Stimulated activated CD8-positive, alpha-beta memory T cell treated with anti-CD3 and anti-CD28 coated beads, Interleukin-15, amount 100 ng/mL, for 24 hours (primary cell): ENCODE data around the gene RNF208.

ENCODE experiments used
- DNase-seq: peaks from one replicate; pipeline ENCODE4 v3.0.0-alpha.2; 2020; ENCODE audit warnings: low read depth

Gene RNF208

DNA sequence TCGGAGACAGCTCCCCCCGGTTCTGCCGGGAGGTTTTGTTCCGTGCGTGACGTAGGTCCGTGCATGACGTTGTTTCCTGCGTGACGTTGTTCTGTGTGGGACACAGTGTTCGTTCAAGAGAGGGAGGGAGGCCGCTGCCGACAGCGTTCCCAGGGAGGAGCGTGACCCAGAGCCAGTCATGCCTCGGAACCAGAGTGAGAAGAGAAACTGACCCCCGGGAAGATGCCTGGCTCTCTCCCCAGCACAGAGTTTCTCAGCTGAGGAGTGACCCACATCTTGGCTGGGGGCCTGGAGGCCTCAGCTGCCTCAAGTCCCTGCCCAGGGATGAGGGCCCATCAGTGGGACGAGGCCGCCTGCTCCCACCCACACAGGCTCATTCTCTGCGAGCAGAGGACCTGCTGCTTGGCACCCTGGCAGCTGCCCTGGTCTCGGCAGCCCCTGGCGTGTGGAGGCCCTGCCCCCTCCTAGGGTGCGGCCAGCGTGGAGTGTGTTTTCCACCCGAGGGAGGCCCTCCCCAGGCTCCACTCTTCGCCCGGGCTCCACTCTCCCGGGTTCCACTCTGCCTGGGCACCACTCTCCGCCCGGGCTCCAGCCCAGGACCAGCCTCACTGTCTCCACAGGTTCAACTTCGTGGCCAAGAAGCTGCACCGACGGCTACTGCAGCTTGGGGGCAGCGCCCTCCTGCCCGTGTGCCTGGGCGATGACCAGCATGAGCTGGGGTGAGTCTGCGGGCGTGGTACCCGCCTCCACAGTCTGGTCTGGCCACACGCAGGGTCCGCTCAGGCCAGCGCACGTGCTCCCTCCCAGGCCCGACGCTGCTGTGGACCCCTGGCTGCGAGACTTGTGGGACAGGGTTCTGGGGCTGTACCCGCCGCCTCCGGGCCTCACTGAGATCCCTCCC is 8.6 kb downstream of the RNF208 start:
- no peak for DNase-seq

DNA sequence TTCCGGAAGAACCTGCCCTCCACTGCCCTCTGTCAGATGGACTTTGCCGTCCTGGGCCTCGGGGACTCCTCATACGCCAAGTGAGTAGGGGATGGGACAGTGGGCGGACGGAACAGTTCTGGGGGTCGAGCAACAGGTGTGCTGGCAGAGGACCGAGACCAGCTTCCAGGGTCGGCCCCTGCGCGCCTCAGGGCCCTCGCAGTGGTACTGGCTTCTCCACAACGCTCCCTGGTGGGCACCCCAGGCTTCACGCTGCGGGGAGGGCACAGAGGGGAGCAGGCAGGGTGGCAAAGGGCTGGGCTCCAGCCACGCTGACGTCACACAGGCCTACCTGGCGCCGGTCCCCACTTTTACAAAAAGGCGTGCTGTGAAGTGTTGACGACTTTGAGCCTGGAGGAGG is 9.5 kb downstream of the RNF208 start:
- DNase-seq: no peak

DNA sequence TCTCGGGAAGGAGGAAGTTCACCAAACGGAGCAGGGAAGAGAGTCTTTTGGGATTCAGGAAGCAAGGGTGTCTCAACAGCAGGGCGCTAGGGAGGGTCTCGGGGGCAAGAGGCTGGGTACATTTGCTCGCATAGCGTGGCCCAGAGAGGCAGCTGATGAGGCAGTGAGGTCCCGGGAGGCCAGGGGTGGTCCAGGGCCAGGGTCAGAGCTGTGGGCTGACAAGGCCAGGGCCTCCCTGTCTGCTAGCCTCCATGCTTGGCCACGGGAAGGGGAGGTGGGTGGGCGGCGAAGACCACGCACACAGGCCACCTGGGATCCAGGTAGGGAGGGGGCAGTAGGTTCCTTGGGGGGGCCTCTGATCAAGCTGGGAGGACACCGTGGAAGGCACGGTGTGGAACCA is 10.5 kb downstream of the RNF208 start:
- no peak for DNase-seq

DNA sequence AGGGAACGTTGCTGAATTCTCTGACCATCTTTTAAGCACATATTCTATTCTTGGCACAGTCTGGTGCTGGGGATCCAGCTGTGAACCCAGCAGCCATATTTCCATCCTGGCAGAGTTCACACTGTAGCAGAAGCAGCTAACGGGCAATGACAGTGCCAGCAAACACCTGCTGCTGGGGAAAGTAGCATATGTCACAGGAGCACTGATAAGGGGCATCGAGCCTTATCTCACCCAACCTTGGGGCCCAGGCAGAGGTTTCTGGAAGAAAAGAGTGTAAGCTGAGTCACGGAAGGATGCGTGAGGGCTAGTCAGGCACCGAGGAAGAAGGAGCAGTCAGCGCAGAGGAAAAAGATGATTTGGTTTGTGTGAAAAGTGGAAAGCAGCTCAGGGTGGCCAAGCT is 15.4 kb downstream of the RNF208 start:
- no peak for DNase-seq

DNA sequence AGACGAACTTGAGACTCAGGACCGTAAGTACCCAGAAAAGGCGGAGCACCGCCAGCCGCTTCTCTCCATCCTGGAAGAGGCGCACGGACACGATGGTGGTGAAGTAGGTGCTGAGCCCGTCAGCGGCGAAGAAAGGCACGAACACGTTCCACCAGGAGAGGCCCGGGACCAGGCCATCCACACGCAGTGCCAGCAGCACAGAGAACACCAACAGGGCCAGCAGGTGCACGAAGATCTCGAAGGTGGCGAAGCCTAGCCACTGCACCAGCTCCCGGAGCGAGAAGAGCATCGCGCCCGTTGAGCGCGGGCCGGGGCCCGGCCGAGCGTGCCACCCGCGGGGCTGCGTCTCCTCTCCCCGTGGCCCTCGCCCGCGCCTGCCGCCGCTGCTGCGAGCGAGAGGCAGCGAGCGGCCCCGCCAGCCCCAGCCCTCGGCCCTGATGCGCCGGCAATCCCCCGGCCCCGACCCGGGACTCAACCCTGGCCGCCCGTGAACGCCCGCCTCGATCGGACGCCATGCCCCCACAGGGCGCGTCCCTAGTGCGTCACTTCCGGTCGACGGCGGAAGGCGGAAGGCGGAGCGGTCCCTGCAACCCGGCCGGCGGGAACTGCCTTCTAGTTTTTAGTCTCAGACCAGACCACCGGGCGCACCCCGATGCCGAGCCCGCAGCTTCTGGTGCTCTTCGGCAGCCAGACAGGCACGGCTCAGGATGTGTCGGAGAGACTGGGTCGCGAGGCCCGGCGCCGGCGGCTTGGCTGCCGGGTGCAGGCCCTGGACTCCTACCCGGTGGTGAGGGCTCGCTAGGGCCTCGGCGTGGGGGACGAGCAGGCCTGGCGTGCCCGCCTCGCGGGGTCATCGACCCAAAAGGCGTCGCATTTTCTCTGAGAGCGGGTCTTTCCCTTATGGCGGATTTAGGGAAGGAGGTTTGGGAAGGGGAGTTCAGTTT is 16.6 kb downstream of the RNF208 start, which contains the start of the genes NDOR1 and TMEM203:
Gene NDOR1 (plus strand): TSS at position 575 of the 944 bp plus-strand sequence. CDS start 78 bp downstream, at position 653.
Gene TMEM203 (minus strand): TSS at position 523 of the 944 bp plus-strand sequence. CDS start 234 bp downstream, at position 289.
- peak; percentile 96 for DNase-seq

DNA sequence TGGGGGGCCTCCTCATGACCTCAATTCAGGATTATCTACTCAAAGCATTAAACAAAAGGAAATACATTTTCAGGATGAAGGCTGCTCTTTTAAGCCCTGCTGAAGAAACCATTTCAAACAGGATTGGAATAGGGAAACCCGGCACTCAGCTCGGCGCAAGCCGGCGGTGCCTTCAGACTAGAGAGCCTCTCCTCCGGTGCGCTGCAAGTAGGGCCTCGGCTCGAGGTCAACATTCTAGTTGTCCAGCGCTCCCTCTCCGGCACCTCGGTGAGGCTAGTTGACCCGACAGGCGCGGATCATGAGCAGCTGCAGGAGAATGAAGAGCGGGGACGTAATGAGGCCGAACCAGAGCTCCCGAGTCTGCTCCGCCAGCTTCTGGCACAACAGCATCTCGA is 17.3 kb downstream of the RNF208 start:
- DNase-seq: no peak

DNA sequence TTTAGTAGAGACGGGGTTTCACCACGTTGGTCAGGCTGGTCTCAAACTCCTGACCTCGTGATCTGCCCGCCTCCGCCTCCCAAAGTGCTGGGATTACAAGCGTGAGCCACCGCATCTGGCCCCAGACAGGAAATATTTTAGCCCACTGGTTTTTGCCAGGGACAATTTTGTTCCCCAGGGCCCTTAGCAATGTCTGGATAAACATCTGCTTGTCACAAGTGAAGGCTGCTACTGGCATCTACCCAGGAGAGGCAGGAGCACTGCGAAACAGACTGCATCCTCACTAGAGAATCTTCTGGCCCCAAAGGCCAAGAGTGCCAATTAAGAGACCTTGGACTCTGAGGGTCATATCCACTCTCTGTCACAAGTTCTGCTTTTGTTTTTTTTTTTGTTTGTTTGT is 19.1 kb downstream of the RNF208 start:
- DNase-seq: no peak

DNA sequence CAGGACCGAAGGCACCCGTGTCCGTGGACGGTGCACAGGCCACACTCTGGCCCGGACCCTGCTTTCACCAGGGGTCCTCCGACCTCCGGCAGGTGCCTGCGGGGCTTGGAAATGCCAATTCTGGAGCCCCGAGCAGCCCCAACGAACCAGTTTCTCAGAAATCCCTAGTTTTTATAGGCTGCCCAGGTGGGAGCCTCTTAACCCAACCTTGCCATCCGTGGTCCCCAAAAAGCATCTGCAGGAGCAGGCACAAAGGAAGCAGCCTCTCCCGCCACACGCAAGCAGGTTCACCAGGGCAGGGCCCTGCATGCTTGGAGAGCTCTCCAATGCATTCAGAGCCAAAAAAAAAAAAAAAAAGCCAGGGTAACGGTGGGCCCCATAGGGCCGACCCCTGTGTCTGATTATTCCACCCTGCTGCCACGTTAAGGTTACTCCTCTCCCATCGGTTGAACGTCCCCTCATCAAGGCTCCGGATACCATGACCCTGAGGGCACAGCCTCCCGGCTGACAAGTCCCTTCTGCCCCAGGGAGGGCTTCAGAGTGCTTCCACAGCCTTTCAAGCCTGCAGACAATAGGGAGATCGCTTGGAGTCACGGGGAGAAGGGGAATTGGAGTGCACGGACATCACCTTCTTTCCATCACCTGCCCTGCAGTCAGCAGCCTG is 20.7 kb downstream of the RNF208 start:
- DNase-seq: no peak

DNA sequence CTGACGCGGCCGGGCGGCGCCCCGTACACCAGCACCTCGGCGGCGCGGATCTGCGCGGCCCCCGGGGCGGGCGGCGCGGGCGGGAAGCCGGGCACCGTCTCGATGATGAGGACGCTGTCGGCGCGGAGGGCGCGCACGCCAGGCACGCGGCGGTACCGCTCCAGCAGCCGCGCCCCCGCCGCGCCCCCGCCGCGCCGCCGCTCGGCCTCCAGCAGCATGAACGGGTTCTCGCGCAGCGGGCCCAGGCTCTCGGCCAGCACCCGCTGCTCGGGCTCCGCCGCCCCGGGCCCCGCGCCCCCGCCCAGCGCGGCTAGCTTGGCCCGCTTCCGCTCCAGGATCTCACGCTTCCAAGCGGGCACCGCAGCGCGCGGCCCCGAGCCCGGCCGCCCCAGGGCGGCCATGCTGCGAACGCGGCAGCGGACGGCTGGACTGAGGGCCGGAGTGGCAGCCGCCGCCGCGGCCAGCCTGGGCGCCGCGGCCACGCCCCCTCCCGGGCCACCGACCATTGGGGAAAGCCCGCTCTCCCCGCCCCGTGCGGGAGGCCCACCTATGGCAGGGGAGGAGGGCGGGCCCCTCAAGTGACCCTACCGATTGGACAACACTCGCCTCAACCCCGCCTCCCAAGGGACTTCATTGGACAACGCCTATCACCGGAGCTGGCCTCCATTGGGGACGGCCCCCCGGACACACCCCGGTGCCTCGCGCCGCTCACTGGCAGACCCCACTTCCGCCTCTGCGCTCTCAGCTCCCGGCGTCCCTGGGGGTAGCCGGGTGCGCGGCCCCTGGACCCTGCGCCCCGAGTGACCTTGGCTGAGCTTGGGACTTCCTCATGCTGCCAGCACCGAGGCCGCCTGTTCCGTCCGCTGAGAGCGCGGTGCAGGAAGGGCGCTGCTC is 21.5 kb downstream of the RNF208 start, which contains the start of gene TPRN:
Gene TPRN (minus strand): TSS at position 431 of the 894 bp plus-strand sequence. CDS start 30 bp downstream, at position 401.
- DNase-seq: peak; percentile 87

DNA sequence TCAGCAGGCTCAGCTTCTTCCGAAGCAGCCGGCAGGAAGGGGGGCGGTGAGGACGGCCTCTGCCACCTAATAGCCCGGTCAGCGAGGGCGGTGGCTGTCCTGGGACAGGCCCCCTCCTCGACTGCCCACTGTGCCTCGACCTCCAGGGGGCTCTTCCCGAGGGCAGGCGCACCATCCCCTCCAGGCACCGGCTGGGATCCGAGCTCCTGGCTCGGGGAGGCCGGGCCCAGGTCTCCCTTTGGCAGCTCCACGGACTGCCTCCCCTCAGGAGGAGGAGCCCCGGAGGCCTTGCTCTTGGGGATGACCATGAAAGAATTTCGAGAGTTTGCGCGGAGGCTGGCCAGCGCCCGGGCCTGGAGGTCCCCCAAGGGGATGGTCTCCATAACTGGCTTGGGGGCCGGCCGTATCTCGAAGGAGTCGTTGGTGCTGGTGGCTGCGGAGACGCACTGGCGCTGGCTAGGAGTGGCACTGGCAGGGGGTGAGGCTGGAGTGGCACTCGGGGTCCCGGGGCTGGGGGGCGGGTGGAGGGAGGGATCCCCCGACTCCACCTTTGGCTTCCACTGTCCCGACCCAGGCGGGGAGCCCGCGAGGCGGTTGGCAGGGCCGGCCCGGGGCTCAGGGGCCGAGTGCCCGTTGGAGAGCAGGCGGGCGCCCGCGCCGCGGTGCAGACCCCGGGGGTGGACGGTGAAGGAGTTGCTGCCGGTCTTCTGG is 22.5 kb downstream of the RNF208 start:
- no peak for DNase-seq

DNA sequence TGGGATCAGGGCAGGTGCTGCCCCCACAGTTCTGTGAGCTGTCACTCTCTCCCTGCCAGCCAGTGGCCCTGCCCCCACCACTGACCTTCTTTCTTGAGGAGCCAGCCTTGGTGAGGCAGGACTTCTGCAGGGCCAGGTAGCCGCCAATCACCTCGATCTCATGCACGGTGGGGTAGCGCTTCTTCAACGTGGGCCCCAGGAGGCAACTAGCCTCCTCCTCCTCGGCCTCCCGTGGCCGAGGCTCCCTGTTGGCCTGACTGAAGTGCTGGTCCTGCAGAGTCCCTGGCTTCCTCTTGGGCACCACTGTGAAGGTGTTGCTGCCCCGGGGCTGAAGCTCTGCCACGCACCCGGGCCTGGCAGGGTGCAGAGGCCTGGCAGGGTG is 23.1 kb downstream of the RNF208 start:
- DNase-seq: no peak

DNA sequence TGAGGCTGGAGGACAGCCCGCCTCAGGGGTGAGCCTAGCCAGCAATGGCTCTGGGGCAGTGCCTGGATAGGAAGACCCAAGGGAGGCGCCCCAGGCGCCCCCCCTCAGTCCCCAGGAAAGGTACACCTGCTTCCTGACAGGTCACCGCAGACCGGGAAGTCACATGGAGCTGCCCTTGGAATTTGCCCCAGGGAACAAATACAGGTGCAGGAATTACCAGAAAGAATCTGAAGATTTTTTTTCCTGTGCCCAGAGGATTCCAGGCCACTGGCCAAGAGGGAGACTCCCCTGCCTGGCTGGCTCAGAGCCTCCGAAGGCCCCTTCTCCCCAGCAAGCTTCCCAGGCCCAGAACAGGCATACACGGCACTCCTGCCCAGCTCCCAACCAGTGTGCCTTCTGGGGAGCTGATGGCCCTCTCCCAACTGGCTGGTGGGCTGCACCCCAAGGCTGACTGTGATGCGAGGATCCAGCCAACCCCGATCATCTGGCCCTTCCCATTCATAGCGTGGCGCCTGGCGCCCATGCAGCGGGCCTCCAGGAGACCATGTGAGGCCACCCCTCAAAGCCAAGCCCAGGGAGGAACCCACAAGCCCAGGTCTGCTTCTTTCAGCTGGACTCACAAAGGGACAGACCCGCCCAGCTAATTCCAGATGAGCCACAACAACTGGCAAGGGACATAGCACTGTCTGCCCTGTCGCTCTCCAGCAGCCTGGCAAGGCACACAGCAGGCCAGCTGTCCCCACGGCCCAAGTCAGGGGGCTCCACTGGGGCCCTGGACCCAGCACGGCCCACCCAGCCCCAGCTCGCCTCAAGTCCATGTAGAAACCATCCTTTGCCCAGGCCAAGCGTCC is 23.8 kb downstream of the RNF208 start:
- DNase-seq: no peak

DNA sequence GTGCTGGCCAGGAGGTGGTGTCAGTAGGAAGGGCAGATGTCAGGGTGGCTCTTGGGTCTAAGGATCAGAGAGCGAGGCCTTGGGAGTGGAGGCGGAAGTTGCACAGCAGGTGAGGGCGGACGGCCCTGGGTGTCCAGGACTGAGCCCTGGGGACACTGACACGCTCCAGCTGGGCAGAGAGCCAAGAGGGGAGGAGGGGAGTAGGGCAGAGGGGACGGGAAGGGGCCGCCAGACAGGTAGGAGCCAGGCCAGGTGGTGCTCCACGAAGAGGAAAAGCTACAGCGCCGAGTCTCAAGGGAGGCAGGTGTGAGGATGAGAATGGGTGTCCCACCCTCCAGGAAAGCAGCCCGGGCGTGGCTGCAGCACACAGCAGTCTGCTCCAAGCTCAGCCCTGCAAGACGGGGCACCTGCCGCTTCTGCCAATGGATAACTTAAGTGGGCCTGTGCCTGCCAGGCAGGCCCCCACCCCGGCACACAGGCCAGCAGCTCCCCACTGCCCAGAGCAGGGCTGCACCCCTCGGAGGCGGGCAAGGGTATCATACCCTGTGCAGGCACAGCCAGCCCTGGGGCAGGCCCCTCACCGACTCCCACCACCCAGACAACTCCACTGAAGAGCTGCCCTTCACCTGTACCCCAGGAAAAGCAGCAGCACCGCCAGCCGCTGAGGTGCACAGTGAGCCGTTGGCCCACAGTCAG is 26.4 kb downstream of the RNF208 start:
- no peak for DNase-seq

DNA sequence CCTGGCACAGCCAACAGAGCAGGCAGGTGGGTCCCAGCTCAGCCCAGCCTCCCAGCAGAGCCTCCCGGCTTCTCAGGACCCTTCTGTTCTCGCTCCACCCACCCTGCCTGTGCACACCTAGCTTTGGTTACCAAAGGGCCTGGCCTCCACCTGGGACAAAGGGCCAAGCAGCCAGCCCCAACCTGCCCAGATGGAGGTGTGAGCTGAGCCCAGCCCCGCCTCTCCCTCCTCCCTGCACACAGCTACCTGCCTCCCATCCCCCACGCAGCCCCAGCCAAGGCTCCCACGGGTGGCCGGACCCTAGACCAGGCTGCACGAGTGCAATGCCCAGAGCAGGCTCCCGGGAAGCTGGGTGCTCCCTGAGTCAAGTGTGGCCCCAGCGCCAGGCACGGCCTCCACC is 27.1 kb downstream of the RNF208 start:
- DNase-seq: no peak

DNA sequence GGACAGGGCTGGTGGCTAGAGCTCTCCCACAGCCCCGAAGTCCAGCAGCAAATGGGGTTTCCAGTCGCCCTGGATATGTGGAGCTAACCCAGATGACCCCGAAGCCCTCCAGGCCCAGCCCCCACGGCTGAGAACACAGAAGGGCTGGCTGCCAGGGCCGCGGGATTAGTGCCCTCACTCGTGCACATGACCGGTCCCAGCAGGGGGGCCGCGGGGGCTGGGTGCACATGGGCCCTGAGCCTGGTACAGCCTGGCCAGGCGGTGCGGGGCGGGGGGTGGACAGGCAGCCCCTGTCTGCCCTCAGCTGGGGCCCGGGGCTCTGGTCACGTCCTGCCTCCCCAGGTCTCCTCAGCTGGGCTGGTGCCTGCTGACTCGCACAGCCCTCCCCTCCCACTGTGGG is 27.7 kb downstream of the RNF208 start:
- no peak for DNase-seq

DNA sequence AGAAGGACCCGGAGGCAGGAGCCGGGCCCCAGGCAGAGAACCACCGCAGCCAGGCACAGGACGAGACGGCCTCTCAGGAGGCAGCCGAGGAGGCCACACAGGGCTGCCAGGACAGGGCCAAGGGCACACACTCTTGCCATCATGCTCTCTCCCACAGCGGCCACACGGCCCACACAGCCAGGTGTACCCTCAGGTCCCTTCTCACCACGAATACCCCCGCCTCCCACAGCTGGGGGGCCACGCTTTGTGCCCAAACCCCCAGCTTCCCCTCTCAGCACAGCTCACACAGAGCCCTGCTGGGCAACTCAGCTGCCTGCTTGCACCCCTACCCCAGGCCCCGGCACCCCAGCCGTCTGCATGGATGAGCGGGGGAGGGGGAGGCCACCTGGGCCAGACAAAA is 28.3 kb downstream of the RNF208 start:
- DNase-seq: no peak

DNA sequence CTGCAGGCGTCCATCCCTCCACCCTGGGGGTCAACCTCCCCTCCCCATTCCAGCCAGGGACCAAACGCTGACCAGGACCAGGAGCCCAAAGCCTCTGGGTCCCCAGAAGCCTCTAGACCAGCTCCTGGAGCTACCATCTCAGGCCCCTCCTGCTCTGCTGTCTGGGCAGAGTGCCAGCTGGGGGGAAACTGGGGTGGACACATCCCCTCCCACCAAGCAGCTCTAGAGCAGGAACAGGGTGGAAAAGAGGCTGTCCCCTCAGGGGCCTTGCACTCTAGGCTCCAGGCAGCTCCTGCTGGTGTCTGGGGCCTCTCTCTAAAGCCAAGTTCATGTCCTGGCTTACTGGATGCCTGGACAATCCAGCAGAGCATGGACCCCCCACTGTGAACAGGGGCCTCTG is 29.2 kb downstream of the RNF208 start:
- no peak for DNase-seq

DNA sequence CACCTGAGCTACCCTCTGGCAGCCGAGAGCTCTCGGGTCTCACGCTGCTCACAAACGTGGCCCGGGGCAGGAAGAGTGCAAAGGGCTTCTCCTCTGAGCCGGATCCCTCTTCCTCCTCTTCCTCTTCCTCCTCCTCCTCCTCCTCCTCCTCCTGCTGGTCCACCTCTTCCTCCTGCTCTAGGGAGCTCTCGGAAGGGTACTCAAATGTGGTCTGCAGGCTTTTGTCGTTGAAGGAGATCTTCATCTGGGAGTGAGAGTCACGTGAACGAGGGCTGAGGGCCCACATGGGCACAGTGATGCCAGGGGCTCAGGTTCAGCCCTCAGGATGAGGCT is 29.6 kb downstream of the RNF208 start:
- DNase-seq: no peak
